ENCODE measurements around the gene WDFY4.

The WDFY4 gene

DNA sequence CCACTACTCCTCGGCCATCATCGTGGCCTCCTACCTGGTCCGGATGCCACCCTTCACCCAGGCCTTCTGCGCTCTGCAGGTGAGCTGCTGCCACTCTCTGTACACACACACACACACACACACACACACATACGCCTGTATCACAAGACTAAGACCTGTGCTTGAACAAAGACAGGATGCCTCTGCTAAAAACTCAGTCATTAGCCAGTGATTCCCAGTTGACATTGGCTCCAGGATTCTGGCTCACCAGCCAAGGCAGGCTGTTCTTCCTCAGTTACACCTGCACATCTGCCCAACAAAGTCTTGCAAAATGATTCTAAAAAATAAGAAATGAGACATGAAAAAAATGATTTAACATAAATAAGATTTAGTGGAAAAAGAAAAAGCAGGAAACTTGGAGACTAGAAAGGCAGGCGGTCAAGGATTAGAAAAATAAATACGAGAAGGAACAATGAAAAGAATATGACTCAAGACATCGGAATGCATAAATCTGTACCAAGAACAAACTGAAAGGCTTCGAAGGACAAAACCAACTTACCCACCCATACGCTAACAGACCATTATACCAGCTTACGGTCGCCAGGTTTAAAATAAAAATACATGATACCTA lies 262.3 kb downstream of the WDFY4 start:
- DNase-seq = no peak

DNA sequence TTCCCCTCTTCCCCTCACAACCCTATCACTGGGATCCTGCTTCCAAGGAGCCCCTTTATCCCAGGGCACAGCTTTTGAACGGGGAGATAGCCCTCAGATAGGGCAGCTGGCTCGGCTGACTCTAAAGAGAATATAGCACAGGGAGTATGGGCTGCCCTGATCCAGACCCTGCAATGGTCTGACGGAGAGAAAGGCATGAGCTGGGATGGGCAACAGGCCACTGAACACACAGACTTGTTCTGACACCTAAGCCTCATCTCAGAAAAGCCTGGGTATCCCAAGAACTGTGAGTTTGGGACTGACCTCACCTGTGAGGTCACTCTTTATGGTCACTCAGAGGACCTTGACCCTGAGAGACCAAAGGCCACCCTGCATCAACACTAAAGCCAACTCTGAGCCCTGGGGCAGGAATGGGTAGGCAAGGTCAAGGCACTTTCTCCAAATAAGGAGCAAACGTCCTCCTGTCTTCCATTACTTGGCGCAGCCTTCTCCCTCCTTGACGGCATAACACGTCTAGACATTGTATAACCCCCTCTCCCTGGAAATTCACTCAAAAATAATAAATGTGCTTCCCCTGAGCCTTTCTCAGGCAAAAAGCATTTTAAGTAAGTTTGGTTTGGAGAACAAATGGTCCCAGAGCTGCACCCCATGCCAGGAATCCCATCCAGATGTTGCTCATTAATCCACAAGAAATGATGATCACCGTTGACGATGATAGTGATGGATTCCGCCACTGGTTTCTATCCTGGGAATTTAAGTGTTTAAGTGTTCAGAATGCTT lies 263.2 kb downstream of the WDFY4 start:
- no peak for DNase-seq

DNA sequence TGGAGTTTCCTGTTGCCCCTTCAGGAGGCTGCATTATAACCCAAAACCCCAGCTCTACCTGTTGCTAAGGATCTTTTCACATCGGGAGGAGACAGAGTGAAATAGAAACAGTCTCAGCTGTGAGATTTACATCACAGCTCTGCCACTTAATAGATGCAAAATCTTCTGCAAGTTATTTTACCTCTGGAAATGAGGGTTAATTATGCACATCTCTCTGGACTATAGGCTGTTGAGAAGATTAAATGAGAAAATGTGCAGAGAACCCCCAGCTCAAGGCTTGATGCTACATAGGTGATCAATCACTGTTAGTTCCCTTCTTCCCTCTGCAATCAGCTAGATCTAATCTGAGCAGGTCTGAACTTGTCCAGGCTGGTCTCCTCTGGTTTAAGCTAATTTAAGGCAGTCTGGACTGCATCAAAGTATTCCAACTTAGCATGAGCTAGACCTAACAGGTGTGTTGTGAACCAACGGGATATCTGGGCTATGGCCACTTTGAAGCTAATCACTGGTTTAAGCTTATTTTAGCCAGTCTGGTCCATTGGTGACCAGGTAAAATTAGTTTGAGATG lies 263.9 kb downstream of the WDFY4 start:
- no peak for DNase-seq

- DNase-seq = no peak
These were observed 267.0 kb downstream of the WDFY4 start for GRCh38 chr10:48951707-48952106.

DNA sequence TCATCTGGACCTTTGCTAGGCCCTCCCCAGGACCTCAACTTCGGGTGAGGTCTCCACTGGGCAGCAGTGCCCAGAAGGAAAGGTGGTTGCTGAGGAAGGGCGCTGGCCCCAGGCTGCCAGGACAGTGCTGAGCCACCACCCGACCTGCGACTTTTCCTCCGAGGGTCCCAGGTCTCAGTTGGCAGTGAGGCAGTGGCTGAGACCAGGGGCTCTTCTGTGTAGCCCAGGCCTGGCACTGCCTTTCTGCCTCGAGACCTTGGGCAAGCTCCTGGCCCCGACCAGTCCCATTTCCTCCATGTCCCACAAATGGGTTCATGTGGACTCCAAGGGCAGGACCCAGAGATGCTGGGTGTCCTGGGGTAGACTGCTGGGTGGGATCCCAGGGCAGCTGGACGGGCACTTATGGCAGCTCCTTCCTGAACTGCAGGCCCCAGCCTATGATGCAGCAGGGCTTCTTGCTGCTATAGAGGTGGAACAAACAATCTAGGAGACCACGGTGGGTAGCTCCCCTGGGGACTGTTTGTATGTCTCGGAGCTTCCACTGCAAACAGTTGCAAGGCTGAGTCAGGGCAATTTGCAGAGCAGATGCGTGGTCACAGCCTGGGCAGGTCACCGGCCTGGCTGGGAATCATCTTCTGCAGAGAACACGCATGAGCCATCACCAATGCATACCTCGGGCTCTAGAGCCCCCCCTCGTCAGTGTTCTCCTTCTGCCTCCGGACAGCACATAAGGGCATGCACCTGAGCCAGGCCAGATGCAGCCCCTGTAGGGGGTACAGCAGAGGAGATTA lies 272.9 kb downstream of the WDFY4 start:
- DNase-seq = no peak

DNA sequence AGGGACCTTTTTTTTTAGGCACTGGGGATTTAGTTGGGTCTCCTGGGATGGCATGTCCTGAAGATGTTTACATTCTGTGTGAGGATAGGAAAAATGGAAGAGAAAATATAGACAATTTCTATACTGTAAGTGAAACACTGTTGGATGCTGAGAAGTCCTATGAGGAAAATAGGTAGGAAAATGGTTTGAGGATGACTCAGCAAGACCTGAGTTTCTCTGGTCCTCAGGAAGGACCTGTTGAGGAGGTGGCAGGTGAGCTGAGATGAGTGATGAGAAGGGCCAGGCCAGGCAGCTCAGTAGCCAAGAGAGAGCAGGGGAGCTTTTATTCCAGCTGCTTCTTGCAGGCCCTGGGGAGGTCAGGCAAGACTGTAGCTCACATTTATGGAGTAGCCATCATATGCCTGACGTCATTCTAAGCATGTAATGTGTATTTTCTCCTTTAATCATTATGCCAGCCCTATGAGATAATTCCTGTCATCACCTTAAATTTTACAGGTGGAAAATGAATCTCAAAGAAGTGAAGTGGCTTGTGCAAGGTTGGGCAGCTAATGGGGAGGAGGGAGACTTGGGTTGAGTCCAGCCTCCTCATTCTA lies 274.0 kb downstream of the WDFY4 start:
- no peak for DNase-seq

GRCh38 chr10:48964038-48964437 lies 279.4 kb downstream of the WDFY4 start:
- no peak for DNase-seq

GRCh38 chr10:48965460-48965859 lies 280.8 kb downstream of the WDFY4 start:
- DNase-seq = no peak

DNA sequence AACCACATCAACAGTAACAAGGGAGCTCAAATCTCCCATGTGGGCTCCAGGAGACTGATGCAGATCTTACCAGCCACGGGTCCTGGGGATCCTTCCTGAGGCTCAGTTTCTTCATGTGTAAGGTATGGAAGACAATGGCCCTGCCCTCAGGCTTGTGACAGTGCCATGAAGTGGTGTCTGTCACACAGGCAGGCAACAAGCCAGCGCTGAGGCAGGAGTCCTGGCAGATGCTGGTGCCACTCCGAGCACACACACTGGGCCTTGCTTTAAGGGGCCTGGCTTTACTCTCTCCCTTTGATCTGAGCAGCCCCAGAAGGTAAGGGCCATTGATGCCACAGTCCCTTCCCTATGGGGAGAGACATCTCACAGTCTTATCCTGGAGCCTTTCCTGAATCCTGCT lies 283.4 kb downstream of the WDFY4 start:
- DNase-seq = no peak

DNA sequence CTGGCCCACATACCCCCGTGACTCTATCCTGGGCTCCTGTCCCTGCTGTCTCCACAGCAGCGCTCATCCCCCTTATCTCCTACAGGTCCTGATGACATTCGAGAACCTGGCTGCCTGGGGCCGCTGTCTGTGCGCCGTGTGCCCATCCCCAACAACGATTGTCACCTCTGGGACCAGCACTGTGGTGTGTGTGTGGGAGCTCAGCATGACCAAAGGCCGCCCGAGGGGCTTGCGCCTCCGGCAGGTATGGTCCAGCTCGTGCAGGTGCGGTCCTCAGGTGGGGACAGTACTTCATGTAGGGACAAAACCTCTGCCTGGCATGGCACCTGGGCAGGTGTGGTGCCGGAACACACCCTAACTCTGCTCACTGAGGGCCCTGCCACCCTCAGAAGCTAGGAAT lies 285.4 kb downstream of the WDFY4 start:
- no peak for DNase-seq

- DNase-seq = no peak
These were observed 286.0 kb downstream of the WDFY4 start for GRCh38 chr10:48970654-48971053.

DNA sequence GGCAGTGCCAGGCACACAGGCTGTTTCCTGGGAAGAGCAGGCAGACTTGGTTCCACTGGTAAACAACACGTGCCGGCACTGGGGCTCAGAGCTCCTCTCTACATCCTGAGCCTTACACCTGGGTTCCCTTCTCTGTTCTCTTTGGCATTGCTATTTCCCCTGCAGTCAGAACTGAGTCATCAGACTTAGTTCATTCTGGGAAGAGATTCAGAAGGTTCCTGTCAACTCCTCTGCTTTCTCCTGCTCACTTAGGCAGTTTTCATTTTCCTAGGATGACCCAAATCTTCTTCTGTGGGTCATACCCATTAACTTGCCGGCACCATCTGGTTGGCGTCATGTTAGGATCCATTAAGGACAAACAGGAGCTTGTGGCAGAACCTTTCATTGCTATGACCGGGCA lies 288.4 kb downstream of the WDFY4 start:
- no peak for DNase-seq

GRCh38 chr10:48974510-48975156 lies 290.0 kb downstream of the WDFY4 start:
- no peak for DNase-seq

- DNase-seq = no peak
These were observed 291.5 kb downstream of the WDFY4 start for GRCh38 chr10:48976196-48976595.

DNA sequence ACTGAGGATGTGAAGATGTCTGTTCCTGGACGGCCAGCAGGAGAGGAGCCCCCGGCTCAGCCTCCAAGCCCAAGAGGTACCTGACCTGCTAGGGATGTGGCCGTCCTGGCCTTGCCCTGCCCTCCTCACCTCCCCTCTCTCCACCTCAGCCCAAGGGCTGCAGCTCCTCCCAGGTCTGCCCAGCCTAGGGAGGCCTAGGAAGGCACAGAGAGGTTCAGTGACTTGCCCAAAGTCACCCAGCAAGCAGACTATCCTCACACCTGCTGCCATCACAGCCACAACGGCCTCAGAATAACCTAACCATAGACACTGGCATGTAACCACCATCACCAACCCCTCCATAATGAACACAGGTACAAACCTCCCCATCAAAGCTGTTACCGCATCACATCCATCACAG lies 293.6 kb downstream of the WDFY4 start:
- no peak for DNase-seq

GRCh38 chr10:48981310-48981907 lies 296.7 kb downstream of the WDFY4 start:
- peak in 1 of 2 donors; percentile 27 for DNase-seq

- no peak for DNase-seq
These were observed 297.9 kb downstream of the WDFY4 start for GRCh38 chr10:48982584-48982983.

DNA sequence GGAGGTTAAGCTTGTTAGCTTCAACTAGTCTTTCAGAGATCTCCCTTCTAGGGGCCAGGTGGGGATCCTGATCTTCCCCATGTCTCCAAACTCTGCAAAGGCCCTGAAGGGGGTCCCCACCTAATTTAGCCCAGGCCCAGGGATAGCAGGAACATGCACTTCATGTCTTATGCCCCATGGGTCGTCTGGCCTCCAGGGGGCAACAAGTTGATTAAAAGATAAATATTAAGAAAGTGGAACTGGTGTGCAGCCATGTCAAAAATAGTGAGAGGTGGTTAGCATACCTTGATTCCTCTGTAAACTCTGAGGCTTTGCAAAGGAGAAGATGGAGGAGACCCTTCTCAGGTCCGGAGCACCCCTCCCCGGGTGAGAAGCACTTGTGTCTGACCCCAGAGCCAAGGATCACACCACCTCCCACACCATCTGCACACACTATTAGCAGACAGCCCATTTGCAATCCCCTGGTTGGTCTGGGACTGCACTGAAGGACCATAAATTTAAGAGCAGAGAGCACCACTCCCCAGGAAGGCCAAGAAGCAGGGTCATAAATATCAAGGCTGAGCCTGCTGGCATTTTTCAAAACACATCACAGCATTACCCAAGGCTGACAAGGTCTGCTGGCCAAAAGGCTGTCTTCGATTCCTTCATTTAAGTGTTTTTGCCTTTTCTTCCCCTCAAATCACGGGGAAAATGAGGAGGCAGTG lies 299.1 kb downstream of the WDFY4 start:
- DNase-seq = no peak

GRCh38 chr10:48985621-48986158 lies 301.0 kb downstream of the WDFY4 start:
- no peak for DNase-seq

DNA sequence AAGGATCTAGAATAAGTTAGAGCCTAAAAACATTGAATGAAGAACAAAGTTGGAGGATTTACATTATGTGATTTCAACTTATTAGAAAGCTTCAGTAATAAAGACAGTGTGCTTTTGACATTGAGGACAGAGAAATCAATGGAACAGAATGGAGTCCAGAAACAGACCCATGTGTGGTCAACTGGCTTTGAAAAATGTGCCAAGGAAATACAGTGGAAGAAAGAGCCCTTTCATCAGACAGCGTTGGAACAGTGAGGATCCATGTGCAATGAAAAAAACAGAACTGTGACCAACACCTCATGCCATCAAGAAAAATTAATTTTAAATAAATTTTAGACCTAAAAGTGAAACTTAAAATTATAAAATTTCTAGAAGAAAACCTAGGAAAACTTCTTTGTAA lies 305.6 kb downstream of the WDFY4 start:
- no peak for DNase-seq

DNA sequence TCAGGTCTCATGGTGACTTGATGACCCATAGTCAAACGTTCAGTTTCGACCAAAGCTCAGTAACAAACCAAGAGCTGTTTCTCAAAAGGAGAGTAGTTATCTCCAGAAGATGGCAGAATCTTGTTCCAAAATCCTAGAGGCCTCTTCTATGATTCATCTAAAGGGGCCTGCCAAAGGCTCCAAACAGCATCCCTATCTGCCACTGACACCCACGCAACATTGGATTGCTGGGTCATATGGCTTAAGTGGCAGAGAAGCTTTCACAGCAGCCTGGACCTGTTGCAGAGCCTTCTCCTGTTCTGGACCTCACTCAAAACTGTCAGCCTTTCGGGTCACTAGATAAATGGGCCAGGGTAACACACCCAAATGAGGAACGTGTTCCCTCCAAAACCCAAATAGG lies 309.0 kb downstream of the WDFY4 start:
- DNase-seq = no peak

Measured in CD4-positive, alpha-beta T cell treated with Interferon alpha-2 for 1 hour (primary cell).